AG04450 (cell line): Measurements from ENCODE around the gene USP2. TPM values are rescaled to one million over a fixed set of nuclear protein-coding genes. Genes with fewer than 3 reads are reported as not detected.

Experiments
- CTCF ChIA-PET: fragments of 300-600, 350-600 bp; formaldehyde crosslinking; extraction: SDS; loops from one replicate; lab custom pipeline; 2022; ENCODE audit warnings: antibody characterized with exemption, inconsistent platforms; lab: Charles Lee
- POLR2A ChIA-PET: fragments of 350-600 bp; formaldehyde crosslinking; extraction: SDS; loops from one replicate; lab custom pipeline; 2021; ENCODE audit warnings: antibody characterized with exemption, inconsistent platforms; lab: Yijun Ruan, JAX
- DNase-seq: peaks from one replicate; pipeline ENCODE4 v3.0.0-alpha.2; 2011; ENCODE audit warnings: low read depth, low spot score
- H3K27ac ChIP-seq: one replicate; pipeline ENCODE4 v1.5.1; 2012; ENCODE audit warnings: low read depth, low read length, control low read depth
- H3K27me3 ChIP-seq: one replicate; pipeline ENCODE4 v1.6.0; 2012; ENCODE audit warnings: low read length; ENCODE audit not compliant: control insufficient read depth, insufficient read depth
- H3K4me3 ChIP-seq: 2 replicates; pipeline ENCODE4 v1.5.1; 2011; ENCODE audit warnings: mild to moderate bottlenecking, low read depth, low read length, control low read depth
- H3K9me3 ChIP-seq: 2 replicates; pipeline ENCODE4 v1.5.1; 2012; ENCODE audit warnings: low read length; ENCODE audit not compliant: control insufficient read depth, insufficient read depth
- polyA plus RNA-seq: library from polyadenylated mRNA; depleted of rRNA; stranded (reverse); fragments of >200 nt; gene quantifications from 2 replicates; pipeline ENCODE4 v1.2.3, GENCODE V29; 2011
- TF ChIP-seq, protein P1 (sequence below): IDR thresholded peaks from 2 replicates; pipeline ENCODE4 v1.5.1; 2011; ENCODE audit warnings: low read depth, low read length, control low read depth, inconsistent platforms

Gene USP2
- polyA plus RNA-seq, 1 experiment, result 0.32 TPM

DNA sequence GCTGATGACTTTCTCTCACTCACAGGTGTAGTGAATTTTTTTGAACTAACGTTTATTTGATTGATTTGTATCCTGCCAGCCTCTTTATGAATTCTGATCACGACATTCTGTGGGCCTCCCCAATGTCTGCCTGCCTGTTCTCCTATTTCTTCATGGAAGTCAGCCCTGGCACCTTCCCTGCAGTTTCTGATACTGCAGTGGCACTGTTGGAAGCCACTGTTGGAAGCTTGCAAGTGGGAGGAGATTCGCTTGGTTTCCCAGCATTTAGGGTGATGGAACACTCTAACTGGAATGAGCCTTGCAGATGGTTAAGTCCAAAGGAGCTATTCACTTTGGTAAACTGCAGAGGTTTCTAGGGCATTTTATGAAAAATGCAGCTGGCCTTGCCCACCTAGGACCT lies 42.8 kb upstream of the USP2 start:
- ChIA-PET POLR2A (interaction anchor here (0.7 to 3.7 kb wide), 2 partner anchors 9 to 50 kb away, joined by 4 to 18 read pairs; no protein-coding TSS in a partner anchor), CTCF (interaction anchor here (0.8 to 3.4 kb wide), 3 partner anchors 51 to 305 kb away, joined by 3 to 15 read pairs (median 3); no protein-coding TSS in a partner anchor)
- H3K4me3 ChIP-seq, result no peak overlapping the region
- no peak overlapping the region for H3K27ac ChIP-seq
- TF ChIP-seq, protein P1, sequence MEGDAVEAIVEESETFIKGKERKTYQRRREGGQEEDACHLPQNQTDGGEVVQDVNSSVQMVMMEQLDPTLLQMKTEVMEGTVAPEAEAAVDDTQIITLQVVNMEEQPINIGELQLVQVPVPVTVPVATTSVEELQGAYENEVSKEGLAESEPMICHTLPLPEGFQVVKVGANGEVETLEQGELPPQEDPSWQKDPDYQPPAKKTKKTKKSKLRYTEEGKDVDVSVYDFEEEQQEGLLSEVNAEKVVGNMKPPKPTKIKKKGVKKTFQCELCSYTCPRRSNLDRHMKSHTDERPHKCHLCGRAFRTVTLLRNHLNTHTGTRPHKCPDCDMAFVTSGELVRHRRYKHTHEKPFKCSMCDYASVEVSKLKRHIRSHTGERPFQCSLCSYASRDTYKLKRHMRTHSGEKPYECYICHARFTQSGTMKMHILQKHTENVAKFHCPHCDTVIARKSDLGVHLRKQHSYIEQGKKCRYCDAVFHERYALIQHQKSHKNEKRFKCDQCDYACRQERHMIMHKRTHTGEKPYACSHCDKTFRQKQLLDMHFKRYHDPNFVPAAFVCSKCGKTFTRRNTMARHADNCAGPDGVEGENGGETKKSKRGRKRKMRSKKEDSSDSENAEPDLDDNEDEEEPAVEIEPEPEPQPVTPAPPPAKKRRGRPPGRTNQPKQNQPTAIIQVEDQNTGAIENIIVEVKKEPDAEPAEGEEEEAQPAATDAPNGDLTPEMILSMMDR, result no peak
- no peak for DNase-seq
- no peaks in the 10 kb centered on the region; the same call in 1 of the 2 replicates for H3K9me3 ChIP-seq
- H3K27me3 ChIP-seq, result peaks cover under 1% of the 10 kb centered on the region

DNA sequence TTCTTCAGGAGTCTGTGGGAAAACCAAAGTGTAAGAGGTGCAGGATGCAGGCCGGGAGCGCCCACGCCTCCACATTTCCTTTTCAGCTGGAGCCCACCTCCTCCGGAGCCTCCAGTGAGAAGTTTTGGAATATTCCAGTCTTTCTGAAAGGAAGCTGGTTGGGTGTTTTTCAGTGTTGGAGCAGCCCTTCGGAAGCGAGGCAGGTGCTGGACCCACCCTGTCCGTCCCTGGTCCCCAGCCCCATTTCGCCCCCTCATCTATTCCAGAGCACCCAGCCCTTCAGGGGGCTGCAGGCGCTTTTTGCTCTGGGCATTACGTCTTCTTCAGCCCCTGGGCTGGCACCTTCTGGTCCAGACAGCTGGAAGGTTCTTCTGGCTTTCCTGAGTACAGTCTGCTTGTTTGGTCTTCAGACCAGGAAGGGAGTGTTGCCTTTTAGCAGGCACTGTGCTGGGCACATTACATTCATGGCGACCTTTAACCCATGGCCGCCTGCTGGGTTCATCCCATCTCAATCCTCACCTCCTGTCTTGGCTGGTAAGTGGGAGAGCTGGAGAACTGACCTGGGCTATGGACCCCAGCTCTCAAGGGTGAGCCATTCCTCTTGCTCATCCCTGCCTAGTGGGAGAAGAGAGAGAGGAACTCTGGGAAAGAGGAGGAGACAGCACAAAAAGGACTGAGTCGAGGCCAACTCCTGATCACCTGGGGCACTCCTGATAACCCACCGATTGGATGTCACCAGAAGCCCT lies 42.2 kb upstream of the USP2 start:
- ChIA-PET POLR2A (interaction anchor here (1.1 to 3.7 kb wide), 5 partner anchors 10 to 51 kb away, joined by 3 to 18 read pairs (median 13); no protein-coding TSS in a partner anchor), CTCF (interaction anchor here (3.4 kb wide), 1 partner anchor 51 kb away, joined by 15 read pairs; no protein-coding TSS in a partner anchor)
- TF ChIP-seq, protein P1, result no peak
- Histone ChIP-seq H3K27me3 (no peaks in the 10 kb centered on the region), H3K27ac (no peak overlapping the region), H3K9me3 (no peaks in the 10 kb centered on the region; the same call in 1 of the 2 replicates), H3K4me3 (peak overlapping the region; percentile 89)
- no peak for DNase-seq

DNA sequence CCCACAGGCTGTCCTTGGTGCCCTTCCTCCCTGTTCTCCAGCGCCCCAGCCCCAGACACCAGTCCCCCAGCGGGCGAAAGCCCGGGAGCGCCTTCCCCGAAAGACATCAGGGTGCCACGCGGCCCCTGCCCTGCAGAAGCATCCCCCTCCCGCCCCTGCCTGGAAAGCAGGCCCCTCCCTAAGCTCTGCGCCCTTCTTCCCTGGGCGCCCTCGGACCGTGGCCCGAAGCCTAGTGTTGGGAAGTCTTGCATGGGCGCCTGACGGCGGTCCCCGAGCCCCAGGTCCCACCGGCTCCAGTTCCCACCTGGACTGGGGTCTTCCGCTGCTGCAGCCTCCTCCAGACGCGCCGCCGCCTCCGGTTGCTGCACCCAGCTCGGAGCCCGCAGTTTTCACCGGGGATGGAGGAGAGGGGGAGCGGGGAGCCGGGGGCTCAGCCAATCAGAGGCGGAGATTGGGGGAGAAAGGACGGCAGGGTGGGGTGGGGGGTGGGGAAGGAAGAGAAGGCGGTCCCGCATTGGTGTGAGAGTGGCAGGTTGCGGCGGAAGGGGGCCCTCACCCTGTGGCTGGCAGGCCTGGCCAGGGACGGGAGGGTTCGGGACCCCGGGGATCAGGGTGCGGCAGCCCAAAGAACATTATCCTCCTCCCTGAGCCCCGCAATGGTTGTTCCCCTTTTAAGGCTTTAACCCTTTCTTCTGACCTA lies 41.5 kb upstream of the USP2 start, which contains the start of gene THY1:
Gene THY1 (minus strand): TSS at position 364 of the 700 bp plus-strand sequence. CDS start 2,267 bp downstream, outside the sequence.
- H3K9me3 ChIP-seq, result no peaks in the 10 kb centered on the region; the same call in 1 of the 2 replicates
- peak within 1 kb of the TSS; percentile 89 for H3K4me3 ChIP-seq
- ChIA-PET CTCF (interaction anchor here (0.6 to 3.4 kb wide), 6 partner anchors 48 to 85 kb away, joined by 4 to 15 read pairs (median 4); no protein-coding TSS in a partner anchor), POLR2A (interaction anchor here (0.5 to 3.7 kb wide), 14 partner anchors 10 to 84 kb away, joined by 3 to 18 read pairs (median 3); no protein-coding TSS in a partner anchor)
- no peak for DNase-seq
- TF ChIP-seq, protein P1, result no peak
- no peaks in the 10 kb centered on the region for H3K27me3 ChIP-seq
- peak within 1 kb of the TSS; percentile 47 for H3K27ac ChIP-seq

DNA sequence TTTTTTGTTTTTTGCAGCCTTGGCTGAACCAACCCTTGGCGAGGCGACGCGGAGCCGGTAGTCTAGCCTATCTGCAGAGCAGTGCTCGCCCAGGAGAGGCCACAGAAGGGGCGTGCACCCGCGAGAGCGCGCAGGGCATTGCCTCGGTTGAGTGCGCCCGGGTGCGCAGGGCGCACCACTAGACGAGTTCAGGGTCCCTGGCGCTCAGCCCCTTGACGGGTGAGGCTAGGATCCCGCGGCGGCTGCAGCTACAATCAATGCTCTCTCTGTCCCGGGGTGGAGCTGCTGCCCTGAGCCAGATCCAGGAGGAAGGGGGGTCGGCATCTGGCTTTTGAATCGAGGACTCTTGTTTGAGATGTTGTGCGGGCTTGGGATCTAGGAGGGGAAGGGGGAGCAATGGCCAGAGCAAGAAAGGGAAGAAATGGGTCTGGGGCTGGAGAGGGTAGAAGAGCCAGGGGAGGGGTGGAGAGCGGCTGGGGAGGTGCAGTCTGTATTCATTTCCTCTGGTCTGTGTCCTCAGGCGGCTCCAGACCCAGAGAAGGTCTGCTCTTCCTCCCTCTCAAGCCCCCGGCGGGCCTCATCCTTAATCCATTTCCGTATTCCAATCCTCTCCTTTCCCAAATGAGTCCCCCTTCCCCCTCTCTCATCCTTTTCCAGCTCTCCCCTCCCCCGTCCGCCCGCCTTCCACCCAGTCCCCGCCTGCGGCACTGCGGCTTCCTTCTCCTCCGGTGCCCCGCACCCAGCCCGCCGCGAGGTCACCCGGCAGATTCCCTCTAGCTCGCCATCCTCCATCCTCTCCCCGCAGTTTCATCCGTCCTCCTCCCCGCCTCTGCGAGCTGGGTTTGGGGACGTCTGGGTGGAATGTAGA lies 40.7 kb upstream of the USP2 start:
- TF ChIP-seq, protein P1, result no peak
- Histone ChIP-seq H3K9me3 (no peaks in the 10 kb centered on the region; the same call in 1 of the 2 replicates), H3K4me3 (peak overlapping the region; percentile 89), H3K27ac (peak overlapping the region; percentile 47), H3K27me3 (no peaks in the 10 kb centered on the region)
- ChIA-PET POLR2A (interaction anchor here (0.5 to 3.7 kb wide), 15 partner anchors 11 to 84 kb away, joined by 3 to 18 read pairs (median 3); no protein-coding TSS in a partner anchor), CTCF (interaction anchor here (0.6 to 3.4 kb wide), 7 partner anchors 41 to 84 kb away, joined by 3 to 15 read pairs (median 4); partner anchors contain the start of gene USP2)
- DNase-seq, result no peak
